Esophagus muscularis mucosa (tissue), 3 donors: Measurements from ENCODE around the gene DGCR2.

Experiments used
- POLR2A ChIP-seq: fragments of 450-650 bp; IDR thresholded peaks from one replicate; pipeline ENCODE4 v1.6.1; 2017; ENCODE audit warnings: antibody characterized with exemption, moderate library complexity, mild to moderate bottlenecking, low read depth
- TF ChIP-seq, protein P1 (sequence below), 3 experiments: fragments of 200-600 bp in 2 of 3; fragments of 450-650 bp in 1 of 3; sonication (generic) in 2 of 3; IDR thresholded peaks; one replicate each; pipeline ENCODE4 v1.5.1; 2017 to 2019; ENCODE audit warnings: antibody characterized with exemption in 3 of 3, mild to moderate bottlenecking in 2 of 3, moderate library complexity in 1 of 3

- TF ChIP-seq, protein P1, sequence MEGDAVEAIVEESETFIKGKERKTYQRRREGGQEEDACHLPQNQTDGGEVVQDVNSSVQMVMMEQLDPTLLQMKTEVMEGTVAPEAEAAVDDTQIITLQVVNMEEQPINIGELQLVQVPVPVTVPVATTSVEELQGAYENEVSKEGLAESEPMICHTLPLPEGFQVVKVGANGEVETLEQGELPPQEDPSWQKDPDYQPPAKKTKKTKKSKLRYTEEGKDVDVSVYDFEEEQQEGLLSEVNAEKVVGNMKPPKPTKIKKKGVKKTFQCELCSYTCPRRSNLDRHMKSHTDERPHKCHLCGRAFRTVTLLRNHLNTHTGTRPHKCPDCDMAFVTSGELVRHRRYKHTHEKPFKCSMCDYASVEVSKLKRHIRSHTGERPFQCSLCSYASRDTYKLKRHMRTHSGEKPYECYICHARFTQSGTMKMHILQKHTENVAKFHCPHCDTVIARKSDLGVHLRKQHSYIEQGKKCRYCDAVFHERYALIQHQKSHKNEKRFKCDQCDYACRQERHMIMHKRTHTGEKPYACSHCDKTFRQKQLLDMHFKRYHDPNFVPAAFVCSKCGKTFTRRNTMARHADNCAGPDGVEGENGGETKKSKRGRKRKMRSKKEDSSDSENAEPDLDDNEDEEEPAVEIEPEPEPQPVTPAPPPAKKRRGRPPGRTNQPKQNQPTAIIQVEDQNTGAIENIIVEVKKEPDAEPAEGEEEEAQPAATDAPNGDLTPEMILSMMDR (IDR thresholded peaks at IDR 0.05) = no peak
- TF ChIP-seq POLR2A = no peak
Measured at GRCh38 chr22:19134176-19134831, 12.1 kb upstream of the DGCR2 start.
